22Rv1 (cell line): ENCODE data around the gene SCN3A.

ENCODE experiments used
- H3K27ac ChIP-seq: fragments of 450-650 bp; 2 replicates; pipeline ENCODE4 v1.5.1; 2017
- ZFX ChIP-seq: fragments of 450-650 bp; IDR thresholded peaks from 2 replicates; pipeline ENCODE4 v1.6.1; 2017; ENCODE audit warnings: antibody characterized with exemption, borderline replicate concordance
- TF ChIP-seq, protein P1 (sequence below): fragments of 450-650 bp; IDR thresholded peaks from 2 replicates; pipeline ENCODE4 v1.5.1; 2017; ENCODE audit warnings: mild to moderate bottlenecking

The SCN3A gene

DNA sequence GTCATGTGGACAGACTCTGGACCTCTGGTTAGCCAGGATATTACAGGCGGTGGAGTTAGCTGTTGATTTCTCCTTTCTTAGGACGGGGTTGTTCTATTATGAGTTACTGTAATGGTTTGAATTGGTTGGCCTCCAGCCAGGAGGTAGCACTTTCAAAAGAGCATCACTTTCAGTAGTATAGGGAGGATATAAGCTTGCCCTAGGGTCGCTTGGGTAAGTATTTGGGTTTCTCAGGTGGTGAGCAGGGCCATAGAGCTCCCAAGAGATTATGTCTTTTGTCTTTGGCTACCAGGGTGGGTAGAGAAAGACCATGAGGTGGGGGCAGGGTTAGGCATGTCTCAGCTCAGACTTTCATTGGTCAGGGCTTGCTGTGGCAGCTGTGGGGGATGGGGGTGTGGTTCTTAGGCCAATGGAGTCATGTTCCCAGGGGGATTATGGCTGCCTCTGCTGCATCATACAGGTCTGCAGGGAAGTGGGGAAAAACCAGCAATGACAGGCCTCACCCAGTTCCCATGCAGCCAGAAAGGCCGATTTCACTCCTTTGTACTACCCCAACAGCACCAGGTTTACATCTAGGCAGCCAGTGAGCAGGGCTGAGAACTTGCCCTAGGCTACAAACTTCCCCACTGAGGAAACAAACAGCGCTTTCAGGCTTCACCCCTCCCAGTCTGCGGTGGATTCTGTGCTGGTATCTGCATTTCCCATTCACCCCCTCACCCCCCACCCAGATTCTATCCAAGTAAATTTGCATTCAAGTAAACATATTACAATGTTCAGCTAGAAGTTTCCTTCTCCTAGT, 159.1 kb downstream of the SCN3A start:
- no peak overlapping the region for H3K27ac ChIP-seq
- TF ChIP-seq, protein P1, sequence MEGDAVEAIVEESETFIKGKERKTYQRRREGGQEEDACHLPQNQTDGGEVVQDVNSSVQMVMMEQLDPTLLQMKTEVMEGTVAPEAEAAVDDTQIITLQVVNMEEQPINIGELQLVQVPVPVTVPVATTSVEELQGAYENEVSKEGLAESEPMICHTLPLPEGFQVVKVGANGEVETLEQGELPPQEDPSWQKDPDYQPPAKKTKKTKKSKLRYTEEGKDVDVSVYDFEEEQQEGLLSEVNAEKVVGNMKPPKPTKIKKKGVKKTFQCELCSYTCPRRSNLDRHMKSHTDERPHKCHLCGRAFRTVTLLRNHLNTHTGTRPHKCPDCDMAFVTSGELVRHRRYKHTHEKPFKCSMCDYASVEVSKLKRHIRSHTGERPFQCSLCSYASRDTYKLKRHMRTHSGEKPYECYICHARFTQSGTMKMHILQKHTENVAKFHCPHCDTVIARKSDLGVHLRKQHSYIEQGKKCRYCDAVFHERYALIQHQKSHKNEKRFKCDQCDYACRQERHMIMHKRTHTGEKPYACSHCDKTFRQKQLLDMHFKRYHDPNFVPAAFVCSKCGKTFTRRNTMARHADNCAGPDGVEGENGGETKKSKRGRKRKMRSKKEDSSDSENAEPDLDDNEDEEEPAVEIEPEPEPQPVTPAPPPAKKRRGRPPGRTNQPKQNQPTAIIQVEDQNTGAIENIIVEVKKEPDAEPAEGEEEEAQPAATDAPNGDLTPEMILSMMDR = no peak
- TF ChIP-seq ZFX = no peak
